H1 (cell line): Measurements from ENCODE around the gene PRRG2. TPM values are rescaled to one million over a fixed set of nuclear protein-coding genes. Genes with fewer than 3 reads are reported as not detected.

Experiments
- BRCA1 ChIP-seq: IDR thresholded peaks from 2 replicates; pipeline ENCODE4 v1.6.1; 2012; ENCODE audit warnings: low read depth, low read length, improper control_type of control experiment
- CREB1 ChIP-seq: IDR thresholded peaks from 2 replicates; pipeline ENCODE4 v1.6.1; 2012; ENCODE audit warnings: inconsistent platforms
- CTCF ChIP-seq, 3 experiments: IDR thresholded peaks; 1 replicate in 2 of 3; 2 replicates in 1 of 3; pipeline versions ENCODE4 v1.5.1 to v1.6.1; 2011; ENCODE audit warnings: low read length in 3 of 3, mild to moderate bottlenecking in 3 of 3, inconsistent platforms in 2 of 3, low read depth in 1 of 3, moderate library complexity in 1 of 3; ENCODE audit not compliant: insufficient read depth in 1 of 3; ENCODE audit errors: control extremely low read depth in 1 of 3
- EP300 ChIP-seq, 2 experiments: IDR thresholded peaks; 1 replicate in 1 of 2; 2 replicates in 1 of 2; pipeline ENCODE4 v1.6.1; 2011 to 2012; ENCODE audit warnings: low read depth in 2 of 2, low read length in 2 of 2, mild to moderate bottlenecking in 2 of 2, borderline replicate concordance in 1 of 2, inconsistent platforms in 1 of 2, moderate library complexity in 1 of 2
- JUN ChIP-seq: IDR thresholded peaks from 2 replicates; pipeline ENCODE4 v1.6.1; 2011; ENCODE audit warnings: low read depth, mild to moderate bottlenecking, improper control_type of control experiment, low read length
- POLR2A ChIP-seq, 2 experiments: IDR thresholded peaks; 1 replicate in 1 of 2; 2 replicates in 1 of 2; pipeline ENCODE4 v1.6.1; 2011; ENCODE audit warnings: low read depth in 2 of 2, low read length in 2 of 2, mild to moderate bottlenecking in 2 of 2; ENCODE audit errors: control extremely low read depth in 1 of 2
- RXRA ChIP-seq: IDR thresholded peaks from 2 replicates; pipeline ENCODE4 v1.6.1; 2011; ENCODE audit warnings: low read depth, mild to moderate bottlenecking, low read length, moderate library complexity; ENCODE audit not compliant: insufficient read depth
- SAP30 ChIP-seq: fragments of 300-600 bp; sonication (generic); IDR thresholded peaks from 2 replicates; pipeline ENCODE4 v1.7.1; 2012; ENCODE audit warnings: low read length, moderate library complexity, mild to moderate bottlenecking, inconsistent platforms; ENCODE audit not compliant: insufficient read depth, insufficient replicate concordance
- TAF7 ChIP-seq: optimal IDR thresholded peaks from 2 replicates; pipeline ENCODE3; 2011; ENCODE audit warnings: low read depth, mild to moderate bottlenecking, inconsistent platforms, low read length, moderate library complexity, borderline replicate concordance
- polyA plus RNA-seq, 7 experiments: library from polyadenylated mRNA; depleted of rRNA in 3 of 7; stranded (reverse) in 5 of 7; unstranded in 2 of 7; fragments of >200 nt in 5 of 7; fragments of 200-250 nt in 2 of 7; gene quantifications; 1 replicate in 5 of 7; 2 replicates in 1 of 7; 4 replicates in 1 of 7; pipeline versions ENCODE4 v1.2.1 to v1.2.3, GENCODE V29; 2011 to 2013; ENCODE audit warnings: missing spikeins in 2 of 7, mixed read lengths in 2 of 7
- total RNA-seq: library from RNA; stranded (reverse); fragmentation: NEBNext Ultra II Directional; extraction: Animal tissue kit (Norgen Biotek cat#: 25700); gene quantifications from 2 replicates; pipeline ENCODE4 v1.2.1, GENCODE V29; 2021

Gene PRRG2
- total and polyA plus RNA-seq, 2 of the 8 experiments (the other 6 are each of a cell fraction or from before 2014, with no cell fraction given), result 4.1 to 5.6 TPM

- TF ChIP-seq CTCF (IDR thresholded peaks at IDR 0.05; ENCODE audit: control extremely low read depth in 1 of 3, insufficient read depth in 1 of 3, low read depth in 1 of 3, low read length in 3 of 3), result no peak
- no peak for TF ChIP-seq TAF7
- no peak for TF ChIP-seq CREB1
- no peak for TF ChIP-seq POLR2A (IDR thresholded peaks at IDR 0.05; ENCODE audit: control extremely low read depth in 1 of 2, low read depth in 2 of 2, low read length in 2 of 2)
- TF ChIP-seq RXRA, result no peak
- TF ChIP-seq JUN, result no peak
- no peak for TF ChIP-seq BRCA1
- no peak for TF ChIP-seq SAP30
- TF ChIP-seq EP300 (IDR thresholded peaks at IDR 0.05; ENCODE audit: borderline replicate concordance in 1 of 2, low read depth in 2 of 2, low read length in 2 of 2), result no peak
These were observed 15.3 kb downstream of the PRRG2 start (continued) for GRCh38 chr19:49596407-49596806.
